C4-2B (cell line): ENCODE results near the gene SUN5.

Experiments used
- H3K27ac ChIP-seq: fragments of 450-650 bp; 2 replicates; pipeline ENCODE4 v1.5.1; 2017
- ZFX ChIP-seq: fragments of 450-650 bp; IDR thresholded peaks from 2 replicates; pipeline ENCODE4 v1.6.1; 2017
- TF ChIP-seq, protein P1 (sequence below): fragments of 450-650 bp; conservative IDR thresholded peaks from 2 replicates; pipeline ENCODE4 v1.5.1; 2017; ENCODE audit warnings: mild to moderate bottlenecking

SUN5 gene

GRCh38 chr20:33005908-33006775, 1.9 kb upstream of the SUN5 start:
- no peak overlapping the region for H3K27ac ChIP-seq
- TF ChIP-seq, protein P1, sequence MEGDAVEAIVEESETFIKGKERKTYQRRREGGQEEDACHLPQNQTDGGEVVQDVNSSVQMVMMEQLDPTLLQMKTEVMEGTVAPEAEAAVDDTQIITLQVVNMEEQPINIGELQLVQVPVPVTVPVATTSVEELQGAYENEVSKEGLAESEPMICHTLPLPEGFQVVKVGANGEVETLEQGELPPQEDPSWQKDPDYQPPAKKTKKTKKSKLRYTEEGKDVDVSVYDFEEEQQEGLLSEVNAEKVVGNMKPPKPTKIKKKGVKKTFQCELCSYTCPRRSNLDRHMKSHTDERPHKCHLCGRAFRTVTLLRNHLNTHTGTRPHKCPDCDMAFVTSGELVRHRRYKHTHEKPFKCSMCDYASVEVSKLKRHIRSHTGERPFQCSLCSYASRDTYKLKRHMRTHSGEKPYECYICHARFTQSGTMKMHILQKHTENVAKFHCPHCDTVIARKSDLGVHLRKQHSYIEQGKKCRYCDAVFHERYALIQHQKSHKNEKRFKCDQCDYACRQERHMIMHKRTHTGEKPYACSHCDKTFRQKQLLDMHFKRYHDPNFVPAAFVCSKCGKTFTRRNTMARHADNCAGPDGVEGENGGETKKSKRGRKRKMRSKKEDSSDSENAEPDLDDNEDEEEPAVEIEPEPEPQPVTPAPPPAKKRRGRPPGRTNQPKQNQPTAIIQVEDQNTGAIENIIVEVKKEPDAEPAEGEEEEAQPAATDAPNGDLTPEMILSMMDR = no peak
- no peak for TF ChIP-seq ZFX

- no peak overlapping the region for H3K27ac ChIP-seq
- no peak for TF ChIP-seq ZFX
- TF ChIP-seq, protein P1 = no peak; the same call in 1 of the 2 replicates
Observed at GRCh38 chr20:33005132-33005566, 916 bp upstream of the SUN5 start.

DNA sequence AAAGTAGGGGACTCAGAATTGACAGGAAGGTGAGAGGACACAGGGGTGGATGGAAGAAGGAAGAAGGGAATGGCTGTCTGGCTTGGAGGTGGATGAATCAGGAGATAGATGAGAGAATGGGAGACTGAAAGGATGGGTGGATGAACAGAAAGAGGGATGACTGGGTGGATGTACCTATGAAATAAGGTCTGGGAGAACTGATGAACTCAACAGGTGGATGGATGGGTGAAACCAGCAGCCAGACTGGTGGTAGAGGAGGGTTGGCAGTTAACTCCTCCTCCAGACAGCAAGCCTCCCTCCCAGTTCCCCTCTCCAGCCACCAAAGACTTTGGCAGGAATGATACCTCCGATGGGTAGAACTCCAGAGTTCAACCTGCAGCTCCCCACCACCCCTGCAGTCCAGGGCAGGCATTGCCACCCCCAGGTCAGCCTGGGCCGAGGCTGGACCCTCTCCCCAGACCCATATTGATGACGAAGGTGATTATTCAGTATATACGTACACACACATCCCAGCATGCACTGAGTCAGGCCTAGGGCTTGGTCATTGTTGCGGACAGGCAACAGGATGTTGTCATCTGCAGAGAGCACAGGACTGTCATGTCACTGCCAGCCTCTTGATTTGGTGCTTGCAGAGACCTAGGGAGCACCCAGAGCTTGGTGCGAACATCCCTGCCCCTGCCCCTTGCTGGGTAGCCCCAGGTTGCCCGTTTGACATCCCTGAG, 2.0 kb downstream of the SUN5 start:
- no peak for TF ChIP-seq ZFX
- TF ChIP-seq, protein P1 = no peak
- H3K27ac ChIP-seq = no peak overlapping the region

DNA sequence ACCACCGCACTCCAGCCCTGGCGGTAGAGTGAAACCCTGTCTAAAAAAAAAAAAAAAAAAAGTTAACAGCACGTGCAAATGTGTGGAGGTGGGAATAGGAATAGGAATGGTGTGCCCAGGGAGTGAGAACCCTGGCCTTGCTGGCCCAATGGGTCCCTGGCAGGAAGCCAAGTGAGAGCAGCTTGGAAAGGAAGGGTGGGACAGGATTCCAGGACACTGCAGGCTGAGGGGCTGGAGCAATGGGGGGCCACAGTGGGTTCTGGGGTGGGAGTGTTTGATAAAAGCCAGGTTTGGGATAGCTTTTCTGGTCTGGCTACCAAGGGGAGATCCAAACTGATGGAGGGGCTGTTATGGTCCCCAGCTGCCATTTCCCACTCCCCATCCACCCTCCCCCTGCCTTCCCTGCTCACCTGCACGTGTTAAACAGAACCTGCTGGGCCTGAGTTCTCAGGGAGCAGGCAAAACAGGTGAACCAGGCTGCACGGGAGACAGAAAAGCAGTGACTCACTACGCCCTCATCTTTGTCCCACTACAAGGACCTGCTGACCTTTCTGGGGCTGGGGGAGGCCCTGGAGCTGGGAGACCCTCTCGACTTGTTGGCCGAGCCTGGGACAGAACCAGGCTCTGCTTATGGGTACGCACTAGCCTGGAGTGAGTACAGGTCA, 3.3 kb downstream of the SUN5 start:
- H3K27ac ChIP-seq = no peak overlapping the region
- TF ChIP-seq, protein P1 = no peak
- TF ChIP-seq ZFX = no peak

GRCh38 chr20:32999603-33000250, 4.5 kb downstream of the SUN5 start:
- no peak overlapping the region for H3K27ac ChIP-seq
- TF ChIP-seq ZFX = no peak
- TF ChIP-seq, protein P1 = no peak

DNA sequence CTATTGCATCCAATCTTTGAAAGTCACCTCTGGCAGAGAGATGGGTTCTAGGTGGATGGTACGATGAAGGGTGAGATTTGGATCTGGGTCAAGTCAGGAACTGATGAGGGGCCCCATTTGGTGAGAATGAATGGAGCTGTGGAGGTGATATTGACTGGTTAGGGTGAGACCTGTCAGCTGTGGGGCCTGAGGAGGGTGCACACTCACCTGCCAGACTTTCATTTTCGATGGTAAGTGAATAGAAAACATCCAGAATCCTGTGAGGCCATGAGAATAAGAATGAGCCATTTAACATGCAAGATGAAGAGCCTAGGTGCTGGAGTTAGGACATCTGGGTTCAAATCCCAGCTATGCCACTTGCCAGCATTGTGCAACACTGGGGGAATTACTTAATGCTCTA, 6.8 kb downstream of the SUN5 start:
- no peak overlapping the region for H3K27ac ChIP-seq
- TF ChIP-seq, protein P1 = no peak
- no peak for TF ChIP-seq ZFX
